HepG2 (cell line): Measurements from ENCODE around the gene NOXO1. TPM values are rescaled to one million over a fixed set of nuclear protein-coding genes. Genes with fewer than 3 reads are reported as not detected.

ENCODE experiments used
- AGO1 ChIP-seq: fragments of 200-400 bp; formaldehyde crosslinking; IDR thresholded peaks from 2 replicates; pipeline ENCODE4 v1.6.1; 2017; ENCODE audit warnings: mild to moderate bottlenecking, low read depth, low read length, moderate library complexity; ENCODE audit not compliant: poor library complexity, severe bottlenecking
- AGO2 ChIP-seq: fragments of 200-400 bp; formaldehyde crosslinking; optimal IDR thresholded peaks from 2 replicates; pipeline ENCODE3; 2017; ENCODE audit warnings: mild to moderate bottlenecking, low read depth, low read length, moderate library complexity
- JARID2 ChIP-seq: sonication (generic); formaldehyde crosslinking; IDR thresholded peaks from 2 replicates; pipeline ENCODE4 v1.8.1; 2023; ENCODE audit warnings: missing genetic modification reagents, inconsistent platforms; ENCODE audit not compliant: insufficient replicate concordance
- KLF11 ChIP-seq: IDR thresholded peaks from 2 replicates; pipeline ENCODE4 v1.6.1; 2016; ENCODE audit warnings: missing compliant biosample characterization
- NFATC3 ChIP-seq: sonication (generic); formaldehyde crosslinking; IDR thresholded peaks from 2 replicates; pipeline ENCODE4 v1.5.1; 2020; ENCODE audit warnings: mild to moderate bottlenecking, missing genetic modification reagents
- NR2F6 ChIP-seq, 2 experiments: IDR thresholded peaks; 2 replicates each; pipeline ENCODE4 v1.6.1; 2016; ENCODE audit warnings: antibody characterized with exemption in 1 of 2, mild to moderate bottlenecking in 1 of 2
- RXRB ChIP-seq: IDR thresholded peaks from 2 replicates; pipeline ENCODE4 v1.6.1; 2016; ENCODE audit warnings: borderline replicate concordance, missing genetic modification reagents, missing compliant biosample characterization
- ZNF230 ChIP-seq: sonication (generic); formaldehyde crosslinking; IDR thresholded peaks from 2 replicates; pipeline ENCODE4 v1.4.0; 2020; ENCODE audit warnings: mild to moderate bottlenecking, missing genetic modification reagents
- ZNF296 ChIP-seq: sonication (generic); formaldehyde crosslinking; conservative IDR thresholded peaks from 2 replicates; pipeline ENCODE4 v1.5.0; 2020; ENCODE audit warnings: mild to moderate bottlenecking, missing genetic modification reagents
- ZNF350 ChIP-seq: sonication (generic); formaldehyde crosslinking; IDR thresholded peaks from 2 replicates; pipeline ENCODE4 v1.4.0; 2020; ENCODE audit warnings: mild to moderate bottlenecking, low read depth, missing genetic modification reagents, borderline replicate concordance
- ZNF589 ChIP-seq: sonication (generic); formaldehyde crosslinking; conservative IDR thresholded peaks from 2 replicates; pipeline ENCODE4 v1.8.0; 2022; ENCODE audit warnings: mild to moderate bottlenecking, moderate library complexity, missing genetic modification reagents
- ZNF761 ChIP-seq: sonication (generic); formaldehyde crosslinking; conservative IDR thresholded peaks from 2 replicates; pipeline ENCODE4 v1.4.0; 2020; ENCODE audit warnings: mild to moderate bottlenecking, missing genetic modification reagents
- ZNF891 ChIP-seq: sonication (generic); formaldehyde crosslinking; IDR thresholded peaks from 2 replicates; pipeline ENCODE4 v1.5.0; 2020; ENCODE audit warnings: mild to moderate bottlenecking, missing genetic modification reagents
- ZSCAN30 ChIP-seq: sonication (generic); formaldehyde crosslinking; IDR thresholded peaks from 2 replicates; pipeline ENCODE4 v1.5.0; 2020; ENCODE audit warnings: mild to moderate bottlenecking, missing genetic modification reagents
- polyA plus RNA-seq, 8 experiments: library from polyadenylated mRNA; depleted of rRNA in 3 of 8; stranded (reverse) in 7 of 8; unstranded in 1 of 8; fragments of >200 nt; fragmentation: Illumina TruSeq in 4 of 8; extraction: Trizol in 4 of 8; gene quantifications; 2 replicates each; pipeline versions ENCODE4 v1.2.1 to v1.2.3, GENCODE V29; 2011 to 2016; ENCODE audit warnings: low read depth in 4 of 8, missing spikeins in 1 of 8, mixed read lengths in 1 of 8; ENCODE audit not compliant: insufficient read depth in 1 of 8
- total RNA-seq, 5 experiments: library from RNA; depleted of rRNA; stranded (reverse); fragments of >200 nt; fragmentation: Illumina TruSeq; extraction: Trizol; gene quantifications; 2 replicates each; pipeline ENCODE4 v1.2.3, GENCODE V29; 2016; ENCODE audit warnings: low read depth in 1 of 5
- TF ChIP-seq, protein P1 (sequence below): sonication (generic); formaldehyde crosslinking; IDR thresholded peaks from 2 replicates; pipeline ENCODE4 v1.5.1; 2020; ENCODE audit warnings: missing genetic modification reagents, mild to moderate bottlenecking, borderline replicate concordance
- TF ChIP-seq, protein P2 (sequence below): sonication (generic); formaldehyde crosslinking; IDR thresholded peaks from 2 replicates; pipeline ENCODE4 v1.9.0; 2022; ENCODE audit warnings: missing genetic modification reagents, mild to moderate bottlenecking, borderline replicate concordance
- TF ChIP-seq, protein P3 (sequence below): sonication (generic); formaldehyde crosslinking; IDR thresholded peaks from 2 replicates; pipeline ENCODE4 v1.8.1; 2023; ENCODE audit warnings: missing genetic modification reagents, mild to moderate bottlenecking, borderline replicate concordance
- TF ChIP-seq, protein P4 (sequence below): sonication (generic); formaldehyde crosslinking; IDR thresholded peaks from 2 replicates; pipeline ENCODE4 v1.4.0; 2020; ENCODE audit warnings: missing genetic modification reagents
- TF ChIP-seq, protein P5 (sequence below): sonication (generic); formaldehyde crosslinking; IDR thresholded peaks from 2 replicates; pipeline ENCODE4 v1.8.0; 2022; ENCODE audit warnings: missing genetic modification reagents, mild to moderate bottlenecking, inconsistent platforms, borderline replicate concordance
- TF ChIP-seq, protein P6 (sequence below): IDR thresholded peaks from 2 replicates; pipeline ENCODE4 v1.6.1; 2012; ENCODE audit warnings: inconsistent platforms
- TF ChIP-seq, protein P7 (sequence below): sonication (generic); formaldehyde crosslinking; IDR thresholded peaks from 2 replicates; pipeline ENCODE4 v1.4.0; 2020; ENCODE audit warnings: mild to moderate bottlenecking, missing genetic modification reagents

NOXO1 gene
- total and polyA plus RNA-seq, 2 of the 13 experiments (the other 11 are each of a cell fraction or from before 2014, with no cell fraction given) = 0.69 to 1.4 TPM

DNA sequence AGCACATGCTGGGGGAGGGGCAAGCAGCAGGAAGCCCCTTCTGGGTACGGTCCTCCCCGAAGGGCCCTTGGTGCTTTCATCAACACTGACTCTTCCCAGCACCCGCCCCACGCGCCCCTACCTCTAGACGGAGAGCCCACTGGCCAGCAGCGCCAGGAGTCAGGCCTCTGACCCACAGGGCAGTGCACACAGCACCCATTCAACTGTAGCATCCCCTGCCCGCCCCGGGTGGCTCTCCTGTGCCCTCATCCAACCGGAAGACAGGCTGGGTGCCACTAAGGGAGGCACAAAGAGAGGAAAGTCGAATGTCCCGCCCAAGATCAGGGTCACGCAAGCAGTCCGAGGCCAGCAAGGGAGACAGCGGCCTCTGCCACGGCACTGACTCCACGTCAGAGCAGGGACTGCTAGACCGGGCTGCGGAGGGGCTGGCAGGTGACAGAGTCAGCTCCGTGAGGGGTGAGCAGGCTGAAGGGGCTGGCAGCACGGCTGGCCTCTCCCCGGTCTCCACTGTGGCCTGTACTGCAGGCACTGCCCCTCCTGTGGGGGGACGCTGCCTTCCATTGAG is 48.1 kb downstream of the NOXO1 start (continued):
- TF ChIP-seq ZNF296 (CRISPR knock-in tag) (0 out of 2 replicates have a peak, but pooled peaks have one; percentile 24), ZSCAN30 (CRISPR knock-in tag) (no peak), AGO2 (peak; percentile 65), AGO1 (peak; percentile 86), JARID2 (no peak), NR2F6 (IDR thresholded peaks at IDR 0.05) (no peak), NR2F6 (CRISPR knock-in tag; IDR thresholded peaks at IDR 0.05) (no peak), ZNF761 (no peak), NFATC3 (no peak), ZNF589 (CRISPR knock-in tag) (peak; percentile 39; the same call in 1 of the 2 replicates), ZNF350 (CRISPR knock-in tag) (no peak), ZNF891 (CRISPR knock-in tag) (no peak), ZNF230 (0 out of 2 replicates have a peak, but pooled peaks have one; percentile 15), RXRB (CRISPR knock-in tag) (no peak), KLF11 (CRISPR knock-in tag) (no peak)
- TF ChIP-seq, protein P1, sequence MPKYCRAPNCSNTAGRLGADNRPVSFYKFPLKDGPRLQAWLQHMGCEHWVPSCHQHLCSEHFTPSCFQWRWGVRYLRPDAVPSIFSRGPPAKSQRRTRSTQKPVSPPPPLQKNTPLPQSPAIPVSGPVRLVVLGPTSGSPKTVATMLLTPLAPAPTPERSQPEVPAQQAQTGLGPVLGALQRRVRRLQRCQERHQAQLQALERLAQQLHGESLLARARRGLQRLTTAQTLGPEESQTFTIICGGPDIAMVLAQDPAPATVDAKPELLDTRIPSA = no peak
- TF ChIP-seq, protein P2, sequence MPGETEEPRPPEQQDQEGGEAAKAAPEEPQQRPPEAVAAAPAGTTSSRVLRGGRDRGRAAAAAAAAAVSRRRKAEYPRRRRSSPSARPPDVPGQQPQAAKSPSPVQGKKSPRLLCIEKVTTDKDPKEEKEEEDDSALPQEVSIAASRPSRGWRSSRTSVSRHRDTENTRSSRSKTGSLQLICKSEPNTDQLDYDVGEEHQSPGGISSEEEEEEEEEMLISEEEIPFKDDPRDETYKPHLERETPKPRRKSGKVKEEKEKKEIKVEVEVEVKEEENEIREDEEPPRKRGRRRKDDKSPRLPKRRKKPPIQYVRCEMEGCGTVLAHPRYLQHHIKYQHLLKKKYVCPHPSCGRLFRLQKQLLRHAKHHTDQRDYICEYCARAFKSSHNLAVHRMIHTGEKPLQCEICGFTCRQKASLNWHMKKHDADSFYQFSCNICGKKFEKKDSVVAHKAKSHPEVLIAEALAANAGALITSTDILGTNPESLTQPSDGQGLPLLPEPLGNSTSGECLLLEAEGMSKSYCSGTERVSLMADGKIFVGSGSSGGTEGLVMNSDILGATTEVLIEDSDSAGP (CRISPR knock-in tag) = no peak
- TF ChIP-seq, protein P3, sequence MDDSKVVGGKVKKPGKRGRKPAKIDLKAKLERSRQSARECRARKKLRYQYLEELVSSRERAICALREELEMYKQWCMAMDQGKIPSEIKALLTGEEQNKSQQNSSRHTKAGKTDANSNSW (CRISPR knock-in tag) = no peak
- TF ChIP-seq, protein P4, sequence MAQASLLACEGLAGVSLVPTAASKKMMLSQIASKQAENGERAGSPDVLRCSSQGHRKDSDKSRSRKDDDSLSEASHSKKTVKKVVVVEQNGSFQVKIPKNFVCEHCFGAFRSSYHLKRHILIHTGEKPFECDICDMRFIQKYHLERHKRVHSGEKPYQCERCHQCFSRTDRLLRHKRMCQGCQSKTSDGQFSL (CRISPR knock-in tag) = no peak
- TF ChIP-seq, protein P5, sequence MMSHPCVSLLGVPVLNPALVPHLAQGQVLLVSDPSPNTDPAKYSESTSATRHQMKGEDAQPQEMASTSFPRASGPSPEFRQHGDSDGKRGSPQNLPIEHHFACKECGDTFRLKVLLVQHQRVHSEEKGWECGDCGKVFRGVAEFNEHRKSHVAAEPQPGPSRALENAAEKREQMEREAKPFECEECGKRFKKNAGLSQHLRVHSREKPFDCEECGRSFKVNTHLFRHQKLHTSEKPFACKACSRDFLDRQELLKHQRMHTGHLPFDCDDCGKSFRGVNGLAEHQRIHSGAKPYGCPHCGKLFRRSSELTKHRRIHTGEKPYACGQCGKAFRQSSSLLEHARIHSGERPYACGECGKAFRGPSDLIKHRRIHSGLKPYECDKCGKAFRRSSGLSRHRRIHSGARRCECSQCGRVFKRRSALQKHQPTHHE = no peak
- TF ChIP-seq, protein P6, sequence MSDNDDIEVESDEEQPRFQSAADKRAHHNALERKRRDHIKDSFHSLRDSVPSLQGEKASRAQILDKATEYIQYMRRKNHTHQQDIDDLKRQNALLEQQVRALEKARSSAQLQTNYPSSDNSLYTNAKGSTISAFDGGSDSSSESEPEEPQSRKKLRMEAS = no peak
- TF ChIP-seq, protein P7, sequence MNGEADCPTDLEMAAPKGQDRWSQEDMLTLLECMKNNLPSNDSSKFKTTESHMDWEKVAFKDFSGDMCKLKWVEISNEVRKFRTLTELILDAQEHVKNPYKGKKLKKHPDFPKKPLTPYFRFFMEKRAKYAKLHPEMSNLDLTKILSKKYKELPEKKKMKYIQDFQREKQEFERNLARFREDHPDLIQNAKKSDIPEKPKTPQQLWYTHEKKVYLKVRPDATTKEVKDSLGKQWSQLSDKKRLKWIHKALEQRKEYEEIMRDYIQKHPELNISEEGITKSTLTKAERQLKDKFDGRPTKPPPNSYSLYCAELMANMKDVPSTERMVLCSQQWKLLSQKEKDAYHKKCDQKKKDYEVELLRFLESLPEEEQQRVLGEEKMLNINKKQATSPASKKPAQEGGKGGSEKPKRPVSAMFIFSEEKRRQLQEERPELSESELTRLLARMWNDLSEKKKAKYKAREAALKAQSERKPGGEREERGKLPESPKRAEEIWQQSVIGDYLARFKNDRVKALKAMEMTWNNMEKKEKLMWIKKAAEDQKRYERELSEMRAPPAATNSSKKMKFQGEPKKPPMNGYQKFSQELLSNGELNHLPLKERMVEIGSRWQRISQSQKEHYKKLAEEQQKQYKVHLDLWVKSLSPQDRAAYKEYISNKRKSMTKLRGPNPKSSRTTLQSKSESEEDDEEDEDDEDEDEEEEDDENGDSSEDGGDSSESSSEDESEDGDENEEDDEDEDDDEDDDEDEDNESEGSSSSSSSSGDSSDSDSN (CRISPR knock-in tag) = 0 out of 2 replicates have a peak, but pooled peaks have one; percentile 21
